G401 (cell line): ENCODE data around the gene TSPAN2. TPM values are rescaled to one million over a fixed set of nuclear protein-coding genes. Genes with fewer than 3 reads are reported as not detected.

Experiments used
- total RNA-seq: library from RNA; depleted of rRNA; stranded (reverse); fragments of >200 nt; shearing (Covaris generic); gene quantifications from 2 replicates; pipeline ENCODE4 v1.2.3, GENCODE V29; 2014; rRNA removed

TSPAN2 gene
- total RNA-seq, 1 experiment from 2014 or later = not detected

Other genes starting within 250 kb of the TSPAN2 start
- not detected in 2 replicates for gene SYCP1, start 234.6 kb downstream of the TSPAN2 start, total RNA-seq
- gene TSHB, start 59.7 kb downstream of the TSPAN2 start, total RNA-seq = not detected in 2 replicates
- 1.4 TPM in 1 of 2 replicates, not detected in the other for gene NGF, start 248.7 kb upstream of the TSPAN2 start, total RNA-seq